Thoracic aorta (tissue), 2 donors: ENCODE measurements around the gene SLC1A6. TPM values are rescaled to one million over a fixed set of nuclear protein-coding genes. Genes with fewer than 3 reads are reported as not detected.

Experiments used
- ATAC-seq: fragments of 150-250 bp; one replicate; pipeline ENCODE4 v1.8.0; 2017; ENCODE audit warnings: low read depth; ENCODE audit not compliant: insufficient number of reproducible peaks, low FRiP score
- DNase-seq: peaks from one replicate; pipeline ENCODE4 v3.0.0-alpha.2; 2020; ENCODE audit warnings: low spot score
- H3K27ac ChIP-seq, 2 donors: fragments of 200-600 bp; sonication (generic); 1 replicate in 1 of 2; 2 replicates in 1 of 2; pipeline ENCODE4 v1.5.1; 2016; ENCODE audit warnings: mild to moderate bottlenecking in 2 of 2, moderate library complexity in 2 of 2
- H3K27me3 ChIP-seq: fragments of 200-600 bp; sonication (generic); replicated peaks from 2 replicates; pipeline ENCODE4 v1.6.0; 2016; ENCODE audit warnings: mild to moderate bottlenecking; ENCODE audit not compliant: insufficient read depth
- H3K36me3 ChIP-seq: fragments of 200-600 bp; sonication (generic); one replicate; pipeline ENCODE4 v1.5.1; 2016
- H3K4me1 ChIP-seq, 2 donors: fragments of 200-600 bp; sonication (generic); 1 replicate in 1 of 2; 2 replicates in 1 of 2; pipeline versions ENCODE4 v1.5.1 to v1.6.0; 2016; ENCODE audit warnings: low read depth in 2 of 2, mild to moderate bottlenecking in 1 of 2; ENCODE audit not compliant: control insufficient read depth in 1 of 2
- H3K4me3 ChIP-seq: fragments of 200-600 bp; sonication (generic); 2 replicates; pipeline ENCODE4 v1.5.1; 2016; ENCODE audit warnings: mild to moderate bottlenecking
- H3K9me3 ChIP-seq: fragments of 200-600 bp; sonication (generic); 2 replicates; pipeline ENCODE4 v1.5.1; 2016
- total RNA-seq, 2 donors: library from RNA; depleted of rRNA; stranded (reverse); fragments of >200 nt; gene quantifications; one replicate each; pipeline versions ENCODE4 v1.1.0 to v1.2.3, GENCODE V29; 2016
- TF ChIP-seq, protein P1 (sequence below): fragments of 200-600 bp; sonication (generic); IDR thresholded peaks from one replicate; pipeline ENCODE4 v1.5.1; 2019; ENCODE audit warnings: antibody characterized with exemption

Gene SLC1A6
- total RNA-seq, 2 donors from 2014 or later, result not detected

DNA sequence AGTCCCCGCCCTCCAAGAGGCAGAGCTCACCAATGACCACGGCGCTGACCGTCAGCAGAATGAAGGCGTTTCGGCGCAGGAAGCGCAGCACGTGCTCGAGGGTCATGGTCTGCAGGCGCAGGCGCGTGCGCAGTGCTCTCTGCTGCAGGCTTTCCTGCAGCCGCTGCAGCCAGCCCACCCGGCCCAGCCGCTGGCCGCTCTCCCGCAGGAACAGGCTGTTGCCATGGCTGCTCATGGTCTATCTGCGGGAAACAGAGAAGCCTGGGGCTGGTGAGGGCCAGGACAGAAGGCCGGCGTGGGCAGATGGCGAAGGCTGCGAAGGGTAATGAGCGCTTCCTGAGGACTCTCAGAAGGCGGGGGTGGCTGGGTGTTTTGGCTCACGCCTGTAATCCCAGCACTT, 7.0 kb downstream of the SLC1A6 start:
- no peak overlapping the region for H3K27ac ChIP-seq
- no peaks in the 10 kb centered on the region for H3K27me3 ChIP-seq
- no peak for DNase-seq
- no peaks in the 10 kb centered on the region for H3K36me3 ChIP-seq
- TF ChIP-seq, protein P1, sequence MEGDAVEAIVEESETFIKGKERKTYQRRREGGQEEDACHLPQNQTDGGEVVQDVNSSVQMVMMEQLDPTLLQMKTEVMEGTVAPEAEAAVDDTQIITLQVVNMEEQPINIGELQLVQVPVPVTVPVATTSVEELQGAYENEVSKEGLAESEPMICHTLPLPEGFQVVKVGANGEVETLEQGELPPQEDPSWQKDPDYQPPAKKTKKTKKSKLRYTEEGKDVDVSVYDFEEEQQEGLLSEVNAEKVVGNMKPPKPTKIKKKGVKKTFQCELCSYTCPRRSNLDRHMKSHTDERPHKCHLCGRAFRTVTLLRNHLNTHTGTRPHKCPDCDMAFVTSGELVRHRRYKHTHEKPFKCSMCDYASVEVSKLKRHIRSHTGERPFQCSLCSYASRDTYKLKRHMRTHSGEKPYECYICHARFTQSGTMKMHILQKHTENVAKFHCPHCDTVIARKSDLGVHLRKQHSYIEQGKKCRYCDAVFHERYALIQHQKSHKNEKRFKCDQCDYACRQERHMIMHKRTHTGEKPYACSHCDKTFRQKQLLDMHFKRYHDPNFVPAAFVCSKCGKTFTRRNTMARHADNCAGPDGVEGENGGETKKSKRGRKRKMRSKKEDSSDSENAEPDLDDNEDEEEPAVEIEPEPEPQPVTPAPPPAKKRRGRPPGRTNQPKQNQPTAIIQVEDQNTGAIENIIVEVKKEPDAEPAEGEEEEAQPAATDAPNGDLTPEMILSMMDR, result no peak
- no peak for ATAC-seq
- no peak overlapping the region for H3K4me3 ChIP-seq
- H3K4me1 ChIP-seq, result no peaks in the 10 kb centered on the region
- no peaks in the 10 kb centered on the region for H3K9me3 ChIP-seq

GRCh38 chr19:14971474-14971873, 8.2 kb downstream of the SLC1A6 start:
- Histone ChIP-seq H3K27me3 (no peaks in the 10 kb centered on the region), H3K9me3 (no peaks in the 10 kb centered on the region), H3K27ac (no peak overlapping the region), H3K4me1 (no peaks in the 10 kb centered on the region), H3K4me3 (no peak overlapping the region), H3K36me3 (no peaks in the 10 kb centered on the region)
- TF ChIP-seq, protein P1, result no peak
- DNase-seq, result no peak
- no peak for ATAC-seq

- TF ChIP-seq, protein P1, result no peak
- Histone ChIP-seq H3K27me3 (no peaks in the 10 kb centered on the region), H3K4me3 (no peak overlapping the region), H3K36me3 (no peaks in the 10 kb centered on the region), H3K9me3 (no peaks in the 10 kb centered on the region), H3K4me1 (no peaks in the 10 kb centered on the region), H3K27ac (no peak overlapping the region)
- ATAC-seq (no peak), DNase-seq (no peak)
These were observed 11.4 kb downstream of the SLC1A6 start for GRCh38 chr19:14968247-14968646.

GRCh38 chr19:14961956-14962685, 17.5 kb downstream of the SLC1A6 start:
- DNase-seq, result no peak
- Histone ChIP-seq H3K9me3 (peaks cover 10% of the 10 kb centered on the region), H3K27me3 (no peaks in the 10 kb centered on the region), H3K4me1 (no peaks in the 10 kb centered on the region), H3K27ac (no peak overlapping the region), H3K4me3 (no peak overlapping the region), H3K36me3 (no peaks in the 10 kb centered on the region)
- ATAC-seq, result no peak
- TF ChIP-seq, protein P1, result no peak

GRCh38 chr19:14959263-14959662, 20.4 kb downstream of the SLC1A6 start:
- TF ChIP-seq, protein P1, result no peak
- H3K4me1 ChIP-seq, result no peaks in the 10 kb centered on the region
- no peaks in the 10 kb centered on the region for H3K36me3 ChIP-seq
- no peaks in the 10 kb centered on the region for H3K27me3 ChIP-seq
- H3K9me3 ChIP-seq, result peaks cover 10% of the 10 kb centered on the region
- DNase-seq, result no peak
- no peak overlapping the region for H3K4me3 ChIP-seq
- no peak for ATAC-seq
- H3K27ac ChIP-seq, result no peak overlapping the region
